Stimulated activated CD4-positive, alpha-beta T cell treated with anti-CD3 and anti-CD28 coated beads, Interleukin-12 subunit alpha, Interleukin-12 subunit beta, amount 100 ng/mL, for 24 hours (primary cell): ENCODE results near the gene COQ5.

Experiments
- DNase-seq, 2 experiments: peaks; one replicate each; pipeline ENCODE4 v3.0.0-alpha.2; 2020; ENCODE audit warnings: low read depth in 2 of 2

The COQ5 gene

DNA sequence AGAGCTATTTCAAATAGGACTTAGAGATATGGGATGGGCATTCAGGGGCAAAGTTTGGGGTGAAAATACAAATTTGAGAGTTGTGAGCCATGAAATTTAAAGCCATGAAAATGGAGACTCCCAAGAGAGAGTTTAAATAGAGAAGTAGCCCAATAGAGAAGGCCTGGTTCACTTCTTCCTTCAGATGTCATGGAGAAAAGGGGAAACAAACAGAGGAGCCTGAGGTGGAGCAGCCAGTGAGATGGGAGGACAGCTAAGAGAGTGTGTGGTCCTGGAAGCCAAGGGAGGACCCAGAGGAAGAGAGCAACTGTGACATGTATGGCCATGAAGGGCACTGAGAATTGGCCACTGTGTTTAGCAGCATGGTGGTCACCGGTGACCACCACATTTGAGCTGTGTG is 45.3 kb downstream of the COQ5 start:
- no peak for DNase-seq

GRCh38 chr12:120481022-120481767 is 47.8 kb downstream of the COQ5 start:
- DNase-seq, result no peak

- DNase-seq, result no peak
Observed at GRCh38 chr12:120480211-120480610, 48.7 kb downstream of the COQ5 start.

- DNase-seq, result no peak
Observed at GRCh38 chr12:120479458-120479857, 49.5 kb downstream of the COQ5 start.

- DNase-seq, result no peak
Observed at GRCh38 chr12:120475643-120476042, 53.3 kb downstream of the COQ5 start.

DNA sequence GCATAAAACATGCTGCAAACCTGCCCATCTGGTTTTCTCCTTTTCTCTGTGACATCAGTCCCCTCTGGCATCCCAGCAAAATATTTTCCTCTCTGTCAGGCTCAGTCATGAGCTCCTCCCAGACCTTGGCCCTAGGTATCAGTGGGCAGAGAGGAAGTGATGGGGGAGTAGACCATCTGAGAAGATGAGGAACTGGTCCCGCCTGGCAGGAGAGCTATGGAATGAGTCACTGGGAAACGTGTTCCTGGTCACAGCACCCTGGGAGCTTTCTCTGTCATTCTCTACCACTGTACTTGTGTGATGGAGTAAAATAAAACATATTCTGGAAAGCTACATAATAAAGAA is 54.4 kb downstream of the COQ5 start:
- DNase-seq, result no peak

DNA sequence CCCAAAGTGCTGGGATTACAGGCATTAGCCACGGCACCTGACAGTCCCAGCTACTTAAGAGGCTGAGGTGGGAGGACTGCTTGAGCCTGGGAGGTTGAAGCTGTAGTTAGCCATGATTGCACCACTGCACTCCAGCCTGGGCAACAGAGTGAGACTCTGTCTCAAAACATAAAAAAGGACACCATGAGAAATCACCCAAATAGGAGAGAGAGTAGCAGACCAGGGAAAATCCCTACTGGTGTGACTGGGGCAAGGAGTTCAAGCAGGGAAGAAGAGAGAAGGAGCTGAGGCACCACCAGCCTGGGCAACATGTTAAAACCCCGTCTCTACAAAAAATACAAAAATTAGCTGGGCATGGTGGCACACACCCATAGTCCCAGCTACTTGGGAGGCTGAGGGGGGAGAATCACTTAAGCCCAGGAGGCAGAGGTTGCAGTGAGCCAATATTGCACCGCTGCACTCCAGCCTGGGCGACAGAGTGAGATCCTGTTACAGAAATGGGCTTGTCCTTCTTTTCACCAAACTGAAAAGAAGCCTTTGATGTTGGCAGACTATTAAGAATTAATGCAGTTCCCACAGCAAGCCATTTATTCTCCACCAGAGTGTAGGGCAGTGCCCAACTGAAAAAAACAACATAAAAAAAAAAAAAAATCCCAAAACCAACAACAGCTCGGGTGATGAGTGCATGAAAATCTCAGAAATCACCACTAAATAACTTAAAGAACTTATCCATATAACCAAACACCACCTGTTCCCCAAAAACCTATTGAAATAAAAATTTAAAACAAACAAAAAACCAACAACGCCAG is 54.9 kb downstream of the COQ5 start:
- no peak for DNase-seq

DNA sequence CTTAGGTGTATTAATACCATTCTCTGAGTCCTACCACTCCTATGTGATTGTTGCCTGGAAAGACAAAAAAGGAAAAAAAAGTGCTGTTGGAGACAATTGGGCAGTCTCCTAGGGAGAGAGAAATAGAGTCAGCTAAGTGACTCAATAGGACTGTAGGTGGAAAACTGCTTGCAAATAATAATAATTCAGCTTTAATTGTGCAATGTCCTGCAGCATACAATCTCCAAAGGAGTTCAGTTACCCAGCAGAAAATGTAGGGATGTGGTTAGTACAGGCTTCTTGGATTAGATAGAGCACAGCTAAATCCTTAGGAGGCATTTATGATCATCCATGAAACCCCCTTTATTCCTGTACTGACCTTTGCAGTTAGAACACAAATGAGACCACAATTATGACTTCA is 56.4 kb downstream of the COQ5 start:
- DNase-seq, result no peak

- no peak for DNase-seq
Observed at GRCh38 chr12:120470150-120470784, 58.7 kb downstream of the COQ5 start.

DNA sequence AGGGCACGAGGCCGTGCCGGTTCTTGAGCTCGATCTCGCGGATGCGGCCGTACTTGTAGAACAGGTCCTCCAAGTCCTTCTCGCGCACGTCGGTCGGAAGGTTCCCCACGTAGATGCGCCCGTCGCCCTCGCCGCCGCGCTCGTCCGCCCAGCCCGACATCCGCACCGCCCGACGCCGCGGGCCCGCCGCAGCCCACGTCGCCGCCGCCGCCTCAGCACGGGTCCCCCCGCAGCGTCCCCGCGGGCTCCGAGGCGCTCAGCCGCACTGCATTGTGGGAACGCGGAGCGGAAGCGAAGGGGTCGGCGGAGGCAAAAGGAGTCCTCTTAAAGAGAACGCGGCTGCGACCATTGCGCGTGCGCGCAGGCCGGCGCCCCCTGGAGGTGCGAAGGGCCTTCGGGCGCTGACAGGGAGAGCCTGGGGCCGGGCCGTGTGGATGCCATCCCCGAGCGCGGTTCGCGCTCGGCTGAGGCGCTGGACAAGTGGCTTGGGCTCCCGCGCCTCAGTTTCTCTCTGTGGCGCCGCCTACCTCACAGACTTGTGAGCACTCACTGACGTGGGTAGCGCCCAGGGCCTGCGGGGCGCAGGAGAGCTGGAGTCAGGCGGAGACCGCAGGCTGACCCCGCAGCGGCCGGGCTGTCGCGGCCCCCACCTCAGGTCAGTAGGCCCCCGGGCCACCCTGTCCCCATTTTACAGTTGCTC is 59.4 kb downstream of the COQ5 start, which contains the start of gene SRSF9:
Gene SRSF9 (minus strand): TSS at position 299 of the 700 bp plus-strand sequence. CDS start 139 bp downstream, at position 160.
- peak; percentile 92 to 96 for DNase-seq

- DNase-seq, result peak in 1 of 2 experiments; percentile 28
Observed at GRCh38 chr12:120468821-120469449, 60.0 kb downstream of the COQ5 start.

DNA sequence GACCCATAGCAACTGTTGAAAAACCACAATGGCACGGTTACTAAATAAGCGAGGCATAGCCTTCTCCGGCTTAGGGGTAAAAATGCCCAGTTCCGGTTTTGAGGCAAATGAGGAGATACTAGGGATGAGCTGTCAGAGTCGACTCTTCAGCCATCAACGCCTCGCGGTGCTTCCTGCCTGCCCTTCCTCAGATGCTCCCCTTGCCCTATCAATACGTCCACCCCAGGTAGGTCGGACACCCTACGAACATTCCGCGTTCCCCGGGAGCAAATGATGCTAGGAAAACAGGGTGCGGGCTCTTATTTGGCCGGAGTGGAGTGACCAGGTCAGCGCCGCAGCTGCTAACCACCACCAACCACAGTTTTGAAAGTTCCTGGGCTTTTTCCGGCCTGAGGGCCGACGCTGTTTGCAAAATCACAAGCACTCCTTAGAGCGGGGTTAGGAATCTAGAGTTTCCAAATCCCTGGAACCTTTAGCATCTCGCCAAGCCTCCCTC is 60.6 kb downstream of the COQ5 start:
- no peak for DNase-seq

- no peak for DNase-seq
Observed at GRCh38 chr12:120467439-120467838, 61.5 kb downstream of the COQ5 start.

DNA sequence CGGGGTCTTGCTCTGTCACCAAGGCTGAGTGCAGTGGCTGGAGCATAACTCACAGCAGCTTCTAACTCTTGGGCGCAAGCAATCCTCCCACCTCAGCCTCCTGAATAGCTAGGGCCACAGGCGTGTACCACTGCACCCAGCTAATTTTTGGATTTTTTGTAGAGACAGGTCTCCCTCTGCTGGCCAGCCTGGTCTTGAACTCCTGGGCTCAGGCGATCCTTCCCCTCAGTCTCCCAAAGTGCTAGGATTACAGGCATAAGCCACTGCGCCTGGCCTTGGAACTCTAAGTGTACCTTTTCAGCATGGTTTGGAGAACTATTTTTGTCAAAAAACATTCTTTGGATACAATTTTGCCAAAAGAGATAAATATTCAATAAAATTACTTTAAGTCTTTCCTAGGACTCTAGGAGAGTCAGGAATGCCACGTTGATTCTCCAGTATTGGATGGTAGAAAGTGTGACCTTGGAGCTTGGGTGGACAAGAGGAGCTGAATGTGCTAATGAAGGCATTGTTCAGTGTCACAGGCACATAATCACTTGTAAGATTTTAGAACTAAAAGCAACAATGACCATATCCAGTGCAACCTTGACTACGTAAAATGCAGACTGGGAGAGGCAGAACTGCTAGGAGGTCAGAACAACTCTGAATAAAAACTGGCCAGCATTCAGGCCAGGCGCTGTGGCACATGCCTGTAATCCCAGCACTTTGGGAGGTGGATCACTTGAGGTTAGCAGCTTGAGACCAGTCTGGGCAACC is 62.2 kb downstream of the COQ5 start:
- peak in 1 of 2 experiments; percentile 24 for DNase-seq

GRCh38 chr12:120465756-120466155 is 63.2 kb downstream of the COQ5 start:
- DNase-seq, result no peak

GRCh38 chr12:120463712-120464111 is 65.2 kb downstream of the COQ5 start:
- DNase-seq, result no peak

DNA sequence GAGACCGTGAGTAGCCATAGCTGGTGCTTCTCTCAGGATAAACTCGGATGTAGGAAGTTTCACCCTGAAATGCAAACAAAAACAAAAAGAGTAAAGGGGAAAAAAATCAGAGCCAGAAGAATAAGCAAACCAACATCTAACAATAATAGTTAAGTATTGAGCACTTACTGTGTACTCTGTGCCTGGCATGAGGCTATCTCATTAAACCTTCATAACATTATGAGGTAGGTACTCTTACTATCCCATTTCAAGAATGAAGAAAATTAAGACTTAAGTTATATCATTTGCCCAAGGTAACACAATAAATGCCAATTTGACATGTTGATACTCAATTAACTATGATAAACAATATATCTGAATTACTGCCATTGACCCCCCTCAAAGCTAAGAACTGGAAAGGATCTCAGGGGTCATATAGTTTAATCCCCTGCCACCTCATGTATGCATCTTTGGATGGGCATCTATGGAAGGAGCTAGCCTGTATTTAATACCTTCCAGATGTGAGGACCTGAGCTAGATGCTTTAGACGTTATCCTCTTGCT is 66.8 kb downstream of the COQ5 start:
- DNase-seq, result no peak

GRCh38 chr12:120460157-120460556 is 68.8 kb downstream of the COQ5 start:
- DNase-seq, result no peak

GRCh38 chr12:120457133-120457532 is 71.8 kb downstream of the COQ5 start:
- no peak for DNase-seq

DNA sequence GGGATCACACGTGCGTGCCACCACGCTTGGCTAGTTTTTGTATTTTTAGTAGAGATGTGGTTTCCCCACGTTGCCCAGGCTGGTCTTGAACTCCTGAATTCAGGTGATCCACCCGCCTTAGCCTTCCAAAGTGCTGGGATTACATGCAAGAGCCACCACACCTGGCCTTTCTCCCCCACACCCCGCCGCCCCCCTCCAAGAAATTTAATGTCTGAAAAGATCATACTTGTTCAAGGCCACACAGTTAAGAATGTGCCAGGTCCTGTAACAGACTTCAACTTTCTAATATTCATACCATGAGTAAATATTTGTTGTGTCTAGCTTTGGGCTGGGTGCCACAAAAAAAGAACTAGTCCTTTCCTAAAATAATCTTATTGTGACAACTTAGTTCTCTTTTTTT is 73.7 kb downstream of the COQ5 start:
- no peak for DNase-seq
